ENCODE results near the gene RBMS2. TPM values are rescaled to one million over a fixed set of nuclear protein-coding genes. Genes with fewer than 3 reads are reported as not detected.

RBMS2 gene
- total and polyA plus RNA-seq, 9 of the 15 experiments (the other 6 are each of a cell fraction or from before 2014, with no cell fraction given), result 0.08 to 10.5 (median 0.31) TPM

DNA sequence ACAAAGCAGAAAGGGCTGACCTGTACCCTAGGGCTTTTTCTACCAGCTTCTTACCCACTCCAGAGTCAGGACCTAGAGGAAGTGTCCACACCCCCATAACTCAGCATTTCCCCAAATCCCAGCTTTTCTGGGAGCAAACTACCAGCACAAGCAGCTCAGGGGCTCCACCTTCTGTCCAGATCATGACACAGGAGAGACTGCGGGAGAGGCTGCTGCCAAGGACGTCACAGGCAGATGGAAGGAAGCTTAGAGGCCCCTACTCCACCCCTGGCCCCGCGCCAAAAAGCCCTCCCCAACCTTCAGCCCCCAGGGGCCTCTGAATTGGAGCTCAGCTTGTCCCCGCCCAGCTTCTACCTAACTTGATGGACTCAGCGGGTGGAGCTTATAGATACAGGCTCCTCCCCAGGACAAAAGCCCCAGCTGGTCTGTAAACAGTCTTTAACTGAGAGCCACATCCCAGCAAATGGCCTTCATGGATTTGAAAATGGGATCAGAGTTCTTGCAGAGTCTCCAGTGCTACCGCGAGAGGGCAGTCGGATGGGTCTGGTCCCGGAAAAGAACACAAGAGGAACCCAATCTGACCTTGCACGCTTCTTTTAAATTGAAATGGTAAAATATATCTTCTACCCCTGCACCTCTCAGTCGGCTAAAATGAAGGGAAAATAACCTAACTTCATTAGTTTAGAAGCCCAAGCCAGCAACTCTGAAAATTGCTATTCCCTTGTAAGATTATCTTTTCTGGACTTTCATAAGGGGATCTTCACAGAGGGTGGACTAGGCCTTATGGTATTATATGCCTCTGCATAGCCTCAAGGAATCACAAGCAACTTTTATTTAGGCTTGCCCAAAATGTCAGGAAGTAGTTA lies 115.3 kb downstream of the RBMS2 start (continued):
- TF ChIP-seq, protein P1, sequence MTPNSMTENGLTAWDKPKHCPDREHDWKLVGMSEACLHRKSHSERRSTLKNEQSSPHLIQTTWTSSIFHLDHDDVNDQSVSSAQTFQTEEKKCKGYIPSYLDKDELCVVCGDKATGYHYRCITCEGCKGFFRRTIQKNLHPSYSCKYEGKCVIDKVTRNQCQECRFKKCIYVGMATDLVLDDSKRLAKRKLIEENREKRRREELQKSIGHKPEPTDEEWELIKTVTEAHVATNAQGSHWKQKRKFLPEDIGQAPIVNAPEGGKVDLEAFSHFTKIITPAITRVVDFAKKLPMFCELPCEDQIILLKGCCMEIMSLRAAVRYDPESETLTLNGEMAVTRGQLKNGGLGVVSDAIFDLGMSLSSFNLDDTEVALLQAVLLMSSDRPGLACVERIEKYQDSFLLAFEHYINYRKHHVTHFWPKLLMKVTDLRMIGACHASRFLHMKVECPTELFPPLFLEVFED (CRISPR knock-in tag; conservative IDR thresholded peaks at IDR 0.05), result 0 out of 2 replicates have a peak, but pooled peaks have one; percentile 12
- TF ChIP-seq MTA1 (IDR thresholded peaks at IDR 0.05; ENCODE audit: borderline replicate concordance), result peak; percentile 10; the same call in 1 of the 2 replicates
- no peak for TF ChIP-seq TFAM (CRISPR knock-in tag; conservative IDR thresholded peaks at IDR 0.05)
- no peak; the same call in 1 of the 2 replicates for TF ChIP-seq ZNF384 (IDR thresholded peaks at IDR 0.05; ENCODE audit: low read depth, low read length)
- peak; percentile 79; the same call in 1 of the 2 replicates for TF ChIP-seq ZNF766 (CRISPR knock-in tag; conservative IDR thresholded peaks at IDR 0.05)
- TF ChIP-seq CBFA2T2 (conservative IDR thresholded peaks at IDR 0.05), result no peak
- TF ChIP-seq HMG20B (CRISPR knock-in tag; IDR thresholded peaks at IDR 0.05), result no peak
- peak; percentile 91 to 99 for TF ChIP-seq MAZ (CRISPR knock-in tag; conservative IDR thresholded peaks at IDR 0.05 in 1 of 2, IDR thresholded peaks at IDR 0.05 in 1 of 2)
- peak; percentile 48 for TF ChIP-seq NEUROD1 (IDR thresholded peaks at IDR 0.05; ENCODE audit: borderline replicate concordance, low read depth, low read length, partially characterized antibody)
- TF ChIP-seq ELF4 (CRISPR knock-in tag; IDR thresholded peaks at IDR 0.05), result no peak
- TF ChIP-seq, protein P2, sequence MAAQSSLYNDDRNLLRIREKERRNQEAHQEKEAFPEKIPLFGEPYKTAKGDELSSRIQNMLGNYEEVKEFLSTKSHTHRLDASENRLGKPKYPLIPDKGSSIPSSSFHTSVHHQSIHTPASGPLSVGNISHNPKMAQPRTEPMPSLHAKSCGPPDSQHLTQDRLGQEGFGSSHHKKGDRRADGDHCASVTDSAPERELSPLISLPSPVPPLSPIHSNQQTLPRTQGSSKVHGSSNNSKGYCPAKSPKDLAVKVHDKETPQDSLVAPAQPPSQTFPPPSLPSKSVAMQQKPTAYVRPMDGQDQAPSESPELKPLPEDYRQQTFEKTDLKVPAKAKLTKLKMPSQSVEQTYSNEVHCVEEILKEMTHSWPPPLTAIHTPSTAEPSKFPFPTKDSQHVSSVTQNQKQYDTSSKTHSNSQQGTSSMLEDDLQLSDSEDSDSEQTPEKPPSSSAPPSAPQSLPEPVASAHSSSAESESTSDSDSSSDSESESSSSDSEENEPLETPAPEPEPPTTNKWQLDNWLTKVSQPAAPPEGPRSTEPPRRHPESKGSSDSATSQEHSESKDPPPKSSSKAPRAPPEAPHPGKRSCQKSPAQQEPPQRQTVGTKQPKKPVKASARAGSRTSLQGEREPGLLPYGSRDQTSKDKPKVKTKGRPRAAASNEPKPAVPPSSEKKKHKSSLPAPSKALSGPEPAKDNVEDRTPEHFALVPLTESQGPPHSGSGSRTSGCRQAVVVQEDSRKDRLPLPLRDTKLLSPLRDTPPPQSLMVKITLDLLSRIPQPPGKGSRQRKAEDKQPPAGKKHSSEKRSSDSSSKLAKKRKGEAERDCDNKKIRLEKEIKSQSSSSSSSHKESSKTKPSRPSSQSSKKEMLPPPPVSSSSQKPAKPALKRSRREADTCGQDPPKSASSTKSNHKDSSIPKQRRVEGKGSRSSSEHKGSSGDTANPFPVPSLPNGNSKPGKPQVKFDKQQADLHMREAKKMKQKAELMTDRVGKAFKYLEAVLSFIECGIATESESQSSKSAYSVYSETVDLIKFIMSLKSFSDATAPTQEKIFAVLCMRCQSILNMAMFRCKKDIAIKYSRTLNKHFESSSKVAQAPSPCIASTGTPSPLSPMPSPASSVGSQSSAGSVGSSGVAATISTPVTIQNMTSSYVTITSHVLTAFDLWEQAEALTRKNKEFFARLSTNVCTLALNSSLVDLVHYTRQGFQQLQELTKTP (IDR thresholded peaks at IDR 0.05; ENCODE audit: low read depth in 1 of 2, partially characterized antibody in 2 of 2), result peak in 1 of 2 experiments; percentile 30
- no peak for TF ChIP-seq HLTF (IDR thresholded peaks at IDR 0.05)
- TF ChIP-seq, protein P3, sequence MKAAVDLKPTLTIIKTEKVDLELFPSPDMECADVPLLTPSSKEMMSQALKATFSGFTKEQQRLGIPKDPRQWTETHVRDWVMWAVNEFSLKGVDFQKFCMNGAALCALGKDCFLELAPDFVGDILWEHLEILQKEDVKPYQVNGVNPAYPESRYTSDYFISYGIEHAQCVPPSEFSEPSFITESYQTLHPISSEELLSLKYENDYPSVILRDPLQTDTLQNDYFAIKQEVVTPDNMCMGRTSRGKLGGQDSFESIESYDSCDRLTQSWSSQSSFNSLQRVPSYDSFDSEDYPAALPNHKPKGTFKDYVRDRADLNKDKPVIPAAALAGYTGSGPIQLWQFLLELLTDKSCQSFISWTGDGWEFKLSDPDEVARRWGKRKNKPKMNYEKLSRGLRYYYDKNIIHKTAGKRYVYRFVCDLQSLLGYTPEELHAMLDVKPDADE (conservative IDR thresholded peaks at IDR 0.05; ENCODE audit: control insufficient read depth, low read depth, low read length), result no peak
- TF ChIP-seq FIP1L1 (IDR thresholded peaks at IDR 0.05; ENCODE audit: low read depth, low read length, poor library complexity, severe bottlenecking), result no peak
- TF ChIP-seq, protein P4, sequence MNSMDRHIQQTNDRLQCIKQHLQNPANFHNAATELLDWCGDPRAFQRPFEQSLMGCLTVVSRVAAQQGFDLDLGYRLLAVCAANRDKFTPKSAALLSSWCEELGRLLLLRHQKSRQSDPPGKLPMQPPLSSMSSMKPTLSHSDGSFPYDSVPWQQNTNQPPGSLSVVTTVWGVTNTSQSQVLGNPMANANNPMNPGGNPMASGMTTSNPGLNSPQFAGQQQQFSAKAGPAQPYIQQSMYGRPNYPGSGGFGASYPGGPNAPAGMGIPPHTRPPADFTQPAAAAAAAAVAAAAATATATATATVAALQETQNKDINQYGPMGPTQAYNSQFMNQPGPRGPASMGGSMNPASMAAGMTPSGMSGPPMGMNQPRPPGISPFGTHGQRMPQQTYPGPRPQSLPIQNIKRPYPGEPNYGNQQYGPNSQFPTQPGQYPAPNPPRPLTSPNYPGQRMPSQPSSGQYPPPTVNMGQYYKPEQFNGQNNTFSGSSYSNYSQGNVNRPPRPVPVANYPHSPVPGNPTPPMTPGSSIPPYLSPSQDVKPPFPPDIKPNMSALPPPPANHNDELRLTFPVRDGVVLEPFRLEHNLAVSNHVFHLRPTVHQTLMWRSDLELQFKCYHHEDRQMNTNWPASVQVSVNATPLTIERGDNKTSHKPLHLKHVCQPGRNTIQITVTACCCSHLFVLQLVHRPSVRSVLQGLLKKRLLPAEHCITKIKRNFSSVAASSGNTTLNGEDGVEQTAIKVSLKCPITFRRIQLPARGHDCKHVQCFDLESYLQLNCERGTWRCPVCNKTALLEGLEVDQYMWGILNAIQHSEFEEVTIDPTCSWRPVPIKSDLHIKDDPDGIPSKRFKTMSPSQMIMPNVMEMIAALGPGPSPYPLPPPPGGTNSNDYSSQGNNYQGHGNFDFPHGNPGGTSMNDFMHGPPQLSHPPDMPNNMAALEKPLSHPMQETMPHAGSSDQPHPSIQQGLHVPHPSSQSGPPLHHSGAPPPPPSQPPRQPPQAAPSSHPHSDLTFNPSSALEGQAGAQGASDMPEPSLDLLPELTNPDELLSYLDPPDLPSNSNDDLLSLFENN (IDR thresholded peaks at IDR 0.05; ENCODE audit: low read depth in 2 of 2, low read length in 2 of 2), result peak in 1 of 2 experiments; percentile 85; a peak in 2 of 4 replicates
- no peak for TF ChIP-seq SMARCC2 (IDR thresholded peaks at IDR 0.05; ENCODE audit: low read depth)

Data from K562 (cell line).